HG02852 (cell line): ENCODE data around the gene KLHL21.
A peak's percentile ranks its signal among the peaks of the same experiment; 100 is the strongest.
"Not testable (repeated sequence)": the region's sequence is repeated elsewhere in the genome, so short reads cannot be mapped to it uniquely, and the experiment has no call there.

ENCODE experiments used
- ATAC-seq: cut with Tn5 transposase; IDR thresholded peaks from one replicate; pipeline ENCODE4 v1.9.1; 2021; ENCODE audit warnings: mild to moderate bottlenecking, moderate library complexity; ENCODE audit not compliant: unreplicated experiment

The KLHL21 gene

DNA sequence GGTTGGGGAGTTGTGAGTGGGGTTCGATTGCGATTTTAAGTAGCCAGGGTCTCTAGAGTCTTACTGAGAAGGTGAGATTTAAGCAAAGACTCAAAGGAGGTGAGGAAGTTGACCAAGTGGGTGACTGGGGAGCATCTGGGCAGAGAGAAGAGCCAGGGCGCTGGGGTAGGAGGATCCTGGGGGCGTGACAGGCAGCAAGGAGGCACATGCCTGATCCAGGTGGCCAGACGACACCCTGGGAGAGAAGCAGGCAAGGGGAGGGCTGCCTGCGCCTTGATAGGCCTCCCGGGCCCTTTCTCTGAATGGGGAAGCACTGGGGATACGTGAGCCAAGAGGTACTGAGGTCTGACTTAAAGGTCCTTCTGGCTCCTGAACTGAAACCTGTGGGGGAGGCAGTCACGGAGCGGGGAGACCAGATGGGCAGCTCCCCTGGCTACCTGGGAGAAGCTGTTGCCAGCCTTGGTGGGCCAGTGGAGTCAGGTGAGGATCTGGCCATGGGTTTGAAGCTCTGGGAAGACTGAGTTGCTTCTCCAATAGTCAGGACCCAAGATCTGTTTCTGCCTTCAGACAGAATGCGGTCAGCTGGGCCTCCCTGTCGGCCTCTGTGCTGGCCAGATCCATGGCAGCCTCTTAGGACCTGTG lies 17.5 kb downstream of the KLHL21 start:
- no peak for ATAC-seq

DNA sequence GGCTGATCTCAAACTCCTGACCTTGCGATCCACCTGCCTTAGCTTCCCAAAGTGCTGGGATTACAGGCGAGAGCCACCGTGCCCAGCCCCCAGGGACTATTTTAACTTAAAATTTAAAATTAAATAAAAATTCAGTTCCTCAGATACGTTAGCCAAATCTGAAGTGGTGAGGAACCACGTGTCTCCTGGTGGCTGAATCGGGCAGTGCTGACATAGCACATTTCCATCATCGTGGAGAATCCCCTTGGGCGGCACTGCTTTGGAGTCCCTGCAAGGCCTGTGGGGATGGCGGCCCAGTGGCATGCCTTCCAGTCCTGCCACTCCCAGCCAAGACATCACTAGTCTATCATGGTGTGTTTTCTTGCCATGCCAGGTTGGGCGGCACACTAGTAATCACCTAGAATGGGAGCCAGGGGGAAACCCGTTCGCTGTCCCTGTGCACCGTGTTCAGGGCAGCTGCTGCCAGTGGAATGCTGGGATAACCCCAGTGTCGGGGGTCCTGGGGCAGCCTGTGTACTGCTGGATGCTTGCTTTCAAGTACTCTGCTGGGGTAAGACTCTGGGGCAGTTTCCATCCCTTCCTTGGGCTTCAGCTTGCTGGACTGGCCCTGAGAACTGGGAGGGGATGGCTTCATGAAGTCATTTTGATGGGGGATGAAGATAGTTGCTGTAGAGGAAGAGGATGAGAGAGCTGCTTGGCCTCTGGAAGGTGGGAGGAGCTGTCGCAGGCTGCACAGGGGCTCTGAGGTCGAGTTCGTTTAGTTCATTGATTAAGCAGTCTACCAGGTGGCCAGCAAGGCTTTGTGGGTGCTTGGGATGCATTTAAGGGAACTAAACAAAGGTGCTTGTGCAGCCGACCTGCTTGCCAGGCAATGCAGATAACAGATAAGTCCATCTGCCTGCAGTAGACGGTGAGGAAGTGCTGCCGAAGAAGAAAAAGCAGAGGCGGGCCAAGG lies 18.3 kb downstream of the KLHL21 start:
- ATAC-seq = no peak

DNA sequence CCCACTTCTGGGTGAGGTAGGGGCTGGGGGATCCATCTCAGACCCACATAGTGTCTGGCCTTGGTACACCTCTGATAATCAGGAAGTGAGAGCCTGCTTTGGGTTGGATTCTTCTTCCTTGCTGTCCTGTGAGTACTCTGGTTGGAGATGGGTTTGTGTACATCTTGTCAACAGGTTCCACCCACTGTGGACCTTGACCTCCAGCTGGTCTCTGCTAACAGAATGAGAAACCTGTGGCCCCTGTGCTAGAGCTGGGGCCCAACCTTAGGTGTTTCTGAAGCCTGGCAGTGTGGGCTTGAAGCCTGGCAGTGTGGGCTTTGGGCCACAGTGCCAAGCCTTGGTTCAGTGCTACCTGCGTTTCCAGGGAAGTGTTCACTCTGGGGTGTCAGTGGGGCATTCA lies 20.3 kb downstream of the KLHL21 start:
- ATAC-seq = no peak

DNA sequence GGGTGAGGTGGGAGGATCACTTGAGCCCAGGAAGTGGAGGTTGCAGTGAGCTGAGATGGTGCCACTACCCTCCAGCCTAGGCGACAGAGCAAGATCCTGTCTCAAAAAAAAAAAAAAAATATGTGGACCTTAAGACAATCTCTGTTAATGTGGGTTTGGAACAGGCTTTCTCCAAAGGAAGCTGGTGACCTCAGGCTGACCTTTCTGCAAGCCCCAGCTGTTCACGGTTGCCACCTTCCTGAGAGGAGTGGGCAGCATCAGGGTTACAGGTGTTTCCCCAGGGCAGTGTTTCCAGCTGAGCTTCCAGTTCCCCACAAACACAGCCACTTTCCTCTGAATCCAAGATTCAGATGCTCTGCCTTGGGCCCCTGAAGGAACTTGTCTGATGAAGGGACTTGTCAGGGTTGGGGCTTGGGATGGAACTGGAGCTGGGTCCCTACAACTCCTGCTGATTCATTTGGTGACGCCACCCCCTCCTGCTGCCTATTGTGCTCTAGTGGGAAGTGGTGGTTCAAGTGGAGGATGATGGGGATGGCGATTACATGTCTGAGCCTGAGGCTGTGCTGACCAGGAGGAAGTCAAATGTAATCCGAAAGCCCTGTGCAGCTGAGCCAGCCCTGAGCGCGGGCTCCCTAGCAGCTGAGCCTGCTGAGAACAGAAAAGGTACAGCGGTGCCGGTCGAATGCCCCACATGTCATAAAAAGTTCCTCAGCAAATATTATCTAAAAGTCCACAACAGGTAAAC lies 20.9 kb downstream of the KLHL21 start:
- ATAC-seq = no peak

DNA sequence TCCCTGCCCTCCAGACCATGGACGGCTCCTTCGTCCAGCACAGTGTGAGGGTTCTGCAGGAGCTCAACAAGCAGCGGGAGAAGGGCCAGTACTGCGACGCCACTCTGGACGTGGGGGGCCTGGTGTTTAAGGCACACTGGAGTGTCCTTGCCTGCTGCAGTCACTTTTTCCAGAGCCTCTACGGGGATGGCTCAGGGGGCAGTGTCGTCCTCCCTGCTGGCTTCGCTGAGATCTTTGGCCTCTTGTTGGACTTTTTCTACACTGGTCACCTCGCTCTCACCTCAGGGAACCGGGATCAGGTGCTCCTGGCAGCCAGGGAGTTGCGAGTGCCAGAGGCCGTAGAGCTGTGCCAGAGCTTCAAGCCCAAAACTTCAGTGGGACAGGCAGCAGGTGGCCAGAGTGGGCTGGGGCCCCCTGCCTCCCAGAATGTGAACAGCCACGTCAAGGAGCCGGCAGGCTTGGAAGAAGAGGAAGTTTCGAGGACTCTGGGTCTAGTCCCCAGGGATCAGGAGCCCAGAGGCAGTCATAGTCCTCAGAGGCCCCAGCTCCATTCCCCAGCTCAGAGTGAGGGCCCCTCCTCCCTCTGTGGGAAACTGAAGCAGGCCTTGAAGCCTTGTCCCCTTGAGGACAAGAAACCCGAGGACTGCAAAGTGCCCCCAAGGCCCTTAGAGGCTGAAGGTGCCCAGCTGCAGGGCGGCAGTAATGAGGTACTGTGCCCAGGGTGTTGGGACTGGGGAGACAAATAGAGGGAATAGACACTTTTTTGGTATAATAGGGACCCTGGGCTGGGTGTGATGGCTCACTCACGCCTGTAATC lies 21.9 kb downstream of the KLHL21 start:
- ATAC-seq = no peak

DNA sequence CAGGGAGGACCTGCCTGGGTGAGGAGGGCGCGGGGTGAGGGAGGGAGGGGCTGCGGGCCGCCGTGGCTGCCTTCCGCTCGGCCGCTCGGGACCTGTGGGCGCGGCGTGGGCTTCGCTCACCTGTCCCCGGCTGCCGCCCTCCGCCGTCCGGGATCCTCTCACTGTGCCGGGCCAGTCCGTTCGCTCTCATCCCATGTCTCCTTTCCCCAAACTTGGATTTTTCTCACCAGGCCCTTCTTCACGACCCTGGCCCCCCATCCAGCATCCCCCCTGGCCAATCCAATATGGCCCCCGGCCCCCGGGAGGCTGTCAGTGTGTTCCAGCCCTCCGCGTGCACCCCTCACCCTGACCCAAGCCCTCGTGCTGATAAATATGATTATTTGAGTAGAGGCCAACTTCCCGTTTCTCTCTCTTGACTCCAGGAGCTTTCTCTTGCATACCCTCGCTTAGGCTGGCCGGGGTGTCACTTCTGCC lies 22.5 kb downstream of the KLHL21 start:
- ATAC-seq = peak; percentile 22

DNA sequence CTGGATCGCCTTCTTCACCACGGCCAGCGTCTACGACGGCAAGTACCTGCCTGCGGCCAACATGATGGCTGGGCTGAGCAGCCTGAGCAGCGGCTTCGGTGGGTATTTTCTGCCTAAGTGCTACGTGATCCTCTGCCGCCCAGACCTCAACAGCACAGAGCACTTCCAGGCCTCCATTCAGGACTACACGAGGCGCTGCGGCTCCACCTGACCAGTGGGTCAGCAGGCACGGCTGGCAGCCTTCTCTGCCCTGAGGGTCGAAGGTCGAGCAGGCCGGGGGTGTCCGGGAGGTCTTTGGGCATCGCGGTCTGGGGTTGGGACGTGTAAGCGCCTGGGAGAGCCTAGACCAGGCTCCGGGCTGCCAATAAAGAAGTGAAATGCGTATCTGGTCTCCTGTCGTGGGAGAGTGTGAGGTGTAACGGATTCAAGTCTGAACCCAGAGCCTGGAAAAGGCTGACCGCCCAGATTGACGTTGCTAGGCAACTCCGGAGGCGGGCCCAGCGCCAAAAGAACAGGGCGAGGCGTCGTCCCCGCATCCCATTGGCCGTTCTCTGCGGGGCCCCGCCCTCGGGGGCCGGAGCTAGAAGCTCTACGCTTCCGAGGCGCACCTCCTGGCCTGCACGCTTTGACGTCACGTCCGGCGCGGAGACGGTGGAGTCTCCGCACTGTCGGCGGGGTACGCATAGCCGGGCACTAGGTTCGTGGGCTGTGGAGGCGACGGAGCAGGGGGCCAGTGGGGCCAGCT lies 23.1 kb downstream of the KLHL21 start, which contains the start of gene ZBTB48:
TSS of gene ZBTB48 (plus strand) at position 621 of the 745 bp plus-strand sequence. CDS start 616 bp downstream, outside the sequence.
- peak; percentile 97 for ATAC-seq

DNA sequence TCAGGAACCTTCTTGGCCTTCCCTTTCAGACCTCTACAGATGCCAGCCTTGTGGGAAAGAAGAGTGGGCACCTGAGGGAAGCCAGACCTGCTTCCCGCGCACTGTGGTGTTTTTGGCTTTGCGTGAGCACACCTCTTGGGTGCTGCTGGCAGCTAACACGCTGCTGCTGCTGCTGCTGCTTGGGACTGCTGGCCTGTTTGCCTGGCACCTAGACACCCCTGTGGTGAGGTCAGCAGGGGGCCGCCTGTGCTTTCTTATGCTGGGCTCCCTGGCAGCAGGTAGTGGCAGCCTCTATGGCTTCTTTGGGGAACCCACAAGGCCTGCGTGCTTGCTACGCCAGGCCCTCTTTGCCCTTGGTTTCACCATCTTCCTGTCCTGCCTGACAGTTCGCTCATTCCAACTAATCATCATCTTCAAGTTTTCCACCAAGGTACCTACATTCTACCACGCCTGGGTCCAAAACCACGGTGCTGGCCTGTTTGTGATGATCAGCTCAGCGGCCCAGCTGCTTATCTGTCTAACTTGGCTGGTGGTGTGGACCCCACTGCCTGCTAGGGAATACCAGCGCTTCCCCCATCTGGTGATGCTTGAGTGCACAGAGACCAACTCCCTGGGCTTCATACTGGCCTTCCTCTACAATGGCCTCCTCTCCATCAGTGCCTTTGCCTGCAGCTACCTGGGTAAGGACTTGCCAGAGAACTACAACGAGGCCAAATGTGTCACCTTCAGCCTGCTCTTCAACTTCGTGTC lies 23.9 kb downstream of the KLHL21 start:
- ATAC-seq = no peak

DNA sequence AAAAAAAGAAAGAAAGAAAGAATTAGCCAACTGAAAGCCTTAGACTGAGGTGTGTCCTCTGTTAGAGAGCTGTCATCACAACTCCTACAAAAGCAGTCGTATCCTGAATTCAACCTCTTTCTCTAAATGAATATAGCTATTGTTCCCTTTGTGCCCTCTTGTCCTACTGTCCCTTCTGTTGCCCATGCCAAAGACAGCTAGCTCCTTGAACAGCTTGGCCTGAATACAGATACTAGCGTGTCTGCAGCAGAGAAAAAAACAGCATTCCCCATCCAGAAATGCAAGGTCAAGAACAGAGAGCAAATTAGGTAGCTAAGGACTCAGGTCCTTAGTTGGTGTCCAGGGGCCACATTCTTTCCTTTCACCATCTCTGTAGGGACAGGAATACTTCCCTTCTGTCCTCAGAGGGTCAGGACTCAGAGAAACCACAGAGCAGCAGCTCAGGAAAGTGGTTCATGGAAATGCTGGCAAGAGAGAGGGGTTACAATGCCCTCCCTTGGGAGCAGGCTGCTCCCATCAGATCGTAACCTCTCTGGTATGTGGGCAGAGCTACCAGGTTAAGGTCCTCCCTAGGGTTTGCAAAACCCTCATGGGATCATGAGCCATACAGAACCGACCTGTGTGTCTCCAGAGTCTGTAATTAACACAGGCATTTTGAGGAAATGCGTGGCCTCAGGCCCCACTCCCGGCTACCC lies 24.7 kb downstream of the KLHL21 start:
- no peak for ATAC-seq

DNA sequence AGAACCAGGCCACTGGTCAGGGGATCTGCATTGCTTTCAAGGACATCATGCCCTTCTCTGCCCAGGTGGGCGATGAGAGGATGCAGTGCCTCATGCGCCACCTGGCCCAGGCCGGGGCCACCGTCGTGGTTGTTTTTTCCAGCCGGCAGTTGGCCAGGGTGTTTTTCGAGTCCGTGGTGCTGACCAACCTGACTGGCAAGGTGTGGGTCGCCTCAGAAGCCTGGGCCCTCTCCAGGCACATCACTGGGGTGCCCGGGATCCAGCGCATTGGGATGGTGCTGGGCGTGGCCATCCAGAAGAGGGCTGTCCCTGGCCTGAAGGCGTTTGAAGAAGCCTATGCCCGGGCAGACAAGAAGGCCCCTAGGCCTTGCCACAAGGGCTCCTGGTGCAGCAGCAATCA lies 27.9 kb downstream of the KLHL21 start:
- ATAC-seq = no peak

DNA sequence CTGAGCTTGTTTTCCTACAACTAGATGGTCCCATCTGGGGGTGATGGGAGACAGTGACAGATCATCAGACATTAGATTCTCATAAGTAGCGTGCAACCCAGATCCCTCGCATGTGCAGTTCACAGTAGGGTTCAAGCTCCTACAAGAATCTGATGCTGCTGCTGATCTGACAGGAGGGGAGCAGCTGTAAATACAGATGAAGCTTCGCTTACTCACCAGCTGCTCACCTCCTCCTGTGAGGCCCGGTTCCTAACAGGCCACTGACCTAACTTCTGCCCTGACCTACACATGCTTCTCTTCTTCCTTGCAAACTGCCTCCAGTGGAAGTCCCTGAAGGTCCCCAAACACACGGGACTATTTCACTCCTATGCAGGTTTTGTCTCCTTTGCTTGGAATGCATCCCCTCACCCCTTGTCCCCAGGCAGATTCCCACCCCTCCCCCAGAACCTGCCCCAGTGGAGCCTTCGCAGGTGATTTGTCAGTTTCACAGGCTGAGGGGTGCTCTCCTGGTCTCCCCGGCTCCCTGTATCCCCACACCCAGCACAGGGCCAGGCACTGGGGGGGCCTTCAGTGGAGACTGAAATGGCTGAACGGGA lies 28.5 kb downstream of the KLHL21 start:
- no peak for ATAC-seq

DNA sequence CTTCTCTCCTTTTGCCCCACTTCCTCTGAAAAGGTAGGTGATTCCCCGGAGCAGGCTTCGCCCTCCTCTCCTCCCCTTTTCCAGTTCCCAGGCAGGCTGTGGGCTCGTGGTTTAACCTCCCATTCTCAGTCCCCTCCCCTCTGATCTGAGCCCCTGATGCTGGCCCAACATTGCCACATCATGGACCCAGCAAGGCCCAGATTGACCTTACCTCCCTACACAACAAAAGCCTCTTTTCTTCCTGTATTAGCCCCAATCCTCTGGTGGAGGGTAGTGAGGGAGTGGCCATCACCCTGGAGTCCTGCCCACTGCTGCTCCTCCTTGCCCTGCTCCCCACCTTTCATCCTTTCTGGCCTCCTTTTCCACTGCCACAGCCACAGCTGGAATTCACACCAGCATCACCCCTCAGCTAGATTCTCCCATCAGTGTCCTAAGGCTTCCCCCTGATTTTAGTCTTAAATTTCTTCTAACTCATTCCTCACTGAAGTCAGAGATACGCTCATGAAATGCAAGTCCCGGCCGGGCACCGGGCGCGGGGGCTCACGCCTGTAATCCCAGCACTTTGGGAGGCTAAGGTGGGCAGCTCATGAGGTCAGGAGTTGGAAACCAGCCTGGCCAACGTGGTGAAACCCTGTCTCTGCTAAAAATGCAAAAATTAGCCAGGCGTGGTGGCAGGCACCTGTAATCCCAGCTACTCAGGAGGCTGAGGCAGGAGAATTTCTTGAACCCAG lies 29.9 kb downstream of the KLHL21 start:
- ATAC-seq = no peak

DNA sequence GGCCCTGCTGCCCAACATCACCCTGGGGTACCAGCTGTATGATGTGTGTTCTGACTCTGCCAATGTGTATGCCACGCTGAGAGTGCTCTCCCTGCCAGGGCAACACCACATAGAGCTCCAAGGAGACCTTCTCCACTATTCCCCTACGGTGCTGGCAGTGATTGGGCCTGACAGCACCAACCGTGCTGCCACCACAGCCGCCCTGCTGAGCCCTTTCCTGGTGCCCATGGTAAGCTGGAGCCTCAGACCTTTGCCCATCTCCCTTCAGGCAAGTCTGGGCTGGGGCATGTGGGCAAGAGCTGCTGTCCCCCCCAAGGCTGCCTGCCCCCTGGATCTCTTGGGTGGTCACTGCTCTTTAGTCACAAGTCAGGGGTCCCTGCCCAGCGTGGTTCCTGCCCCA lies 31.7 kb downstream of the KLHL21 start:
- no peak for ATAC-seq

DNA sequence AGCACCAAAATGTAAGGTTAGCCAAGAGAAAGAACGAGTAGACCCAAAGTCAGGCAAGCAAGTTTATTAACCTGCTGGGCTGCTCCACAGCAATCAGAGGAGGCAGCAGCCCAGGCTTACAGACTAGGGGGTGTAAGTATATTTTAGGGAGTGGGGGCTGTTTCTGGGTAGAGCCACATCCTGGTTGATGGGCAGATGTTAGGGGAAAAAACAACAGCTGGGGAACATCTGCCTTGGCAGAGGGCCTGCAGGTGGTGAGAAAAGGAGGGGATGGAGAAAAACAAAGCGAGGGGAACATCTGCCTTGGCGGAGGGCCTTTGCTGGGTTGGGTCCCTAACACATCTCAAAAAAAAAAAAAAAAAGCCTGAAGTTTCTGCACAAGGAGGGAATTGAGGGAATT lies 32.6 kb downstream of the KLHL21 start:
- no peak for ATAC-seq

DNA sequence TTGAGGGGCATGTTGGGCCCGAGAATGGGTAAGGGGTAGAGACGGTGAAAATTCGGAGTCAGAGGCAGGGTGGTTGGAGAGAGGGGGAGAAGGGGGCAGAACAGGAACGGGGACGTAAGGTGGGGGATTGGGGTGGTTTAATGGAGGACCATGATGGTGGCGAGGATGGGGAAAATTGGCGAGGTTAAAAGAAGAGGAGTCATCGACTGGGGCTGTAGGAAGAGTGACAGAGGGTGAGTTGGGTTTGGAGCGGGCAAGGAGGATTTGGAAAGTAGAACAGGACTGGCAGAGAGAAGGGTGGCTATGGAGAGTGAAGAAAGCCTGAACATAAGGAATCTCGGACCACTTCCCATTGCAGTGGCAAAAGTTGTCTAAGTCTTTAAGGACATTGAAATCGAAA lies 33.6 kb downstream of the KLHL21 start:
- no peak for ATAC-seq

DNA sequence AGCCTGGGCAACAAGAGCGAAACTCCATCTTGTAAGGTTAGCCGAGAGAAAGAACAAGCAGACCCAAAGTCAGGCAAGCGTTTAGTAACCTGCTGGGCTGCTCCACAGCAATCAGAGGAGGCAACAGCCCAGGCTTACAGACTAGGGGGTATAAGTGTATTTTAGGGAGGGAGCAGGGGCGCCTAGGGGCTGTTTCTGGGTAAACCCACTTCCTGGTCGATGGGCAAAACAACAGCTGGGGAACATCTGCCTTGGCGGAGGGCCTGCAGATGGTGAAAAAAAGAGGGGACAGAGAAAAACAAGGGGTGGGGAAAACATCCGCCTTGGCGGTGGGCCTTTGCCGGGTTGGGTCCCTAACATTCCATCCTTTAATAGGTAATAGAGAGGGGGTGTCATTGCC lies 42.4 kb downstream of the KLHL21 start:
- no peak for ATAC-seq

DNA sequence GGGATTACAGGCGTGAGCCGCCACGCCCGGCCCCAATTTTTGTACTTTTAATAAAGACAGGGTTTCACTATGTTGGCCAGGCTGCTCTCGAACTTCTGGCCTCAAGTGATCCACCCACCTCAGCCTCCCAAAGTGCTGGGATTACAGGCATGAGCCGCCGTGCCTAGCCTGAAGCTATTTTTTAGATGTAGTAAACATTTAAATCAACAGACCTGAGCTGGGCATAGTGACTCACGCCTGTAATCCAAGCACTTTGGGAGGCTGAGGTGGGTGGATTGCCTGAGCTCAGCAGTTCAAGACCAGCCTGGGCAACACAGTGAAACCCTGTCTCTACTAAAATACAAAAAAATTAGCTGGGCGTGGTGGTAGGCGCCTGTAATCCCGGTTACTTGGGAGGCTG lies 43.5 kb downstream of the KLHL21 start:
- ATAC-seq = not testable (repeated sequence)
